Neural progenitor cell (in vitro differentiated cells): ENCODE results near the gene CBX6. TPM values are rescaled to one million over a fixed set of nuclear protein-coding genes. Genes with fewer than 3 reads are reported as not detected.

Source experiments
- DNase-seq: peaks from one replicate; pipeline ENCODE4 v3.0.0-alpha.2; 2016; ENCODE audit warnings: low spot score
- H2AFZ ChIP-seq: fragments of 200-600 bp; sonication (generic); replicated peaks from 2 replicates; pipeline ENCODE4 v1.6.1; 2016; ENCODE audit warnings: antibody characterized with exemption
- H3F3A ChIP-seq: fragments of 200-600 bp; sonication (generic); 2 replicates; pipeline ENCODE4 v1.6.1; 2016; ENCODE audit warnings: antibody characterized with exemption, low read depth
- H3K27ac ChIP-seq: fragments of 200-600 bp; sonication (generic); 2 replicates; pipeline ENCODE4 v1.5.1; 2016; ENCODE audit warnings: mild to moderate bottlenecking
- H3K27me3 ChIP-seq: fragments of 200-600 bp; sonication (generic); 2 replicates; pipeline ENCODE4 v1.6.1; 2016; ENCODE audit warnings: mild to moderate bottlenecking, moderate library complexity
- H3K36me3 ChIP-seq: fragments of 200-600 bp; sonication (generic); 2 replicates; pipeline ENCODE4 v1.5.1; 2016
- H3K4me1 ChIP-seq: fragments of 200-600 bp; sonication (generic); 2 replicates; pipeline ENCODE4 v1.6.1; 2016; ENCODE audit warnings: mixed run types
- H3K4me2 ChIP-seq: fragments of 200-600 bp; sonication (generic); 2 replicates; pipeline ENCODE4 v1.6.1; 2016
- H3K4me3 ChIP-seq: fragments of 200-600 bp; sonication (generic); 2 replicates; pipeline ENCODE4 v1.5.1; 2016
- H3K79me2 ChIP-seq: fragments of 200-600 bp; sonication (generic); 2 replicates; pipeline ENCODE4 v1.6.1; 2016; ENCODE audit warnings: low read depth
- H3K9ac ChIP-seq: fragments of 200-600 bp; sonication (generic); 2 replicates; pipeline ENCODE4 v1.6.1; 2016
- H3K9me3 ChIP-seq: fragments of 200-600 bp; sonication (generic); 2 replicates; pipeline ENCODE4 v1.5.1; 2016; ENCODE audit warnings: low read depth
- H4K20me1 ChIP-seq: fragments of 200-600 bp; sonication (generic); 2 replicates; pipeline ENCODE4 v1.6.1; 2016; ENCODE audit warnings: low read depth
- H3K27ac Mint-ChIP-seq: 3 replicates; pipeline ENCODE4 v1.8.0; 2021; ENCODE audit warnings: mixed read lengths
- H3K27me3 Mint-ChIP-seq: 2 replicates; pipeline ENCODE4 v1.8.0; 2022; ENCODE audit warnings: low read depth, mild to moderate bottlenecking, inconsistent platforms, moderate library complexity, mixed read lengths; ENCODE audit not compliant: insufficient read depth
- H3K36me3 Mint-ChIP-seq: 3 replicates; pipeline ENCODE4 v1.8.0; 2021; ENCODE audit warnings: mixed read lengths
- H3K4me1 Mint-ChIP-seq: 3 replicates; pipeline ENCODE4 v1.8.0; 2021; ENCODE audit warnings: mixed read lengths
- H3K4me3 Mint-ChIP-seq: 3 replicates; pipeline ENCODE4 v1.8.0; 2021; ENCODE audit warnings: mild to moderate bottlenecking, moderate library complexity, mixed read lengths
- H3K9me3 Mint-ChIP-seq: 3 replicates; pipeline ENCODE4 v1.8.0; 2020; ENCODE audit warnings: mixed read lengths
- CTCF ChIP-seq: fragments of 200-600 bp; sonication (generic); IDR thresholded peaks from 2 replicates; pipeline ENCODE4 v1.5.1; 2017; ENCODE audit warnings: antibody characterized with exemption, mild to moderate bottlenecking
- EZH2 ChIP-seq: fragments of 200-600 bp; sonication (generic); IDR thresholded peaks from 2 replicates; pipeline ENCODE4 v1.6.1; 2017; ENCODE audit warnings: antibody characterized with exemption, mild to moderate bottlenecking, moderate library complexity
- EZH2phosphoT487 ChIP-seq: fragments of 200-600 bp; sonication (generic); IDR thresholded peaks from 2 replicates; pipeline ENCODE4 v1.6.1; 2017; ENCODE audit warnings: antibody characterized with exemption
- total RNA-seq: library from RNA; depleted of rRNA; stranded (reverse); fragments of >200 nt; gene quantifications from 2 replicates; pipeline ENCODE4 v1.2.3, GENCODE V29; 2015; ENCODE audit warnings: low replicate concordance

The CBX6 gene
- total RNA-seq: 14.0 and 29.7 TPM in 2 replicates

- peak within 1 kb of the TSS; percentile 98 for H3K27ac Mint-ChIP-seq
- Histone ChIP-seq H3K9ac (peak within 1 kb of the TSS; percentile 43), H3K27me3 (no peaks in the 10 kb centered on the region), H3K27ac (no peak within 1 kb of the TSS), H3F3A (peaks cover 13% of the 10 kb centered on the region), H3K79me2 (peaks cover 34% of the 10 kb centered on the region), H3K4me3 (peak within 1 kb of the TSS; percentile 94), H3K4me2 (peak within 1 kb of the TSS; percentile 92), H3K9me3 (no peaks in the 10 kb centered on the region), H3K4me1 (peaks cover 24% of the 10 kb centered on the region), H2AFZ (peak within 1 kb of the TSS; percentile 75), H4K20me1 (peaks cover 37% of the 10 kb centered on the region), H3K36me3 (no peaks in the 10 kb centered on the region)
- peaks cover 5% of the 10 kb centered on the region for H3K27me3 Mint-ChIP-seq
- H3K4me3 Mint-ChIP-seq: peak within 1 kb of the TSS; percentile 96
- DNase-seq: peak; percentile 99
- peaks cover 2% of the 10 kb centered on the region for H3K36me3 Mint-ChIP-seq
- no peaks in the 10 kb centered on the region for H3K9me3 Mint-ChIP-seq
- H3K4me1 Mint-ChIP-seq: peaks cover 44% of the 10 kb centered on the region
- no peak for TF ChIP-seq CTCF
- peak; percentile 56 for TF ChIP-seq EZH2
Observed at GRCh38 chr22:38872172-38872830, at the start of gene CBX6. TSS of gene CBX6 (minus strand) at chr22:38872216. CDS start at chr22:38872190, 26 bp downstream.

DNA sequence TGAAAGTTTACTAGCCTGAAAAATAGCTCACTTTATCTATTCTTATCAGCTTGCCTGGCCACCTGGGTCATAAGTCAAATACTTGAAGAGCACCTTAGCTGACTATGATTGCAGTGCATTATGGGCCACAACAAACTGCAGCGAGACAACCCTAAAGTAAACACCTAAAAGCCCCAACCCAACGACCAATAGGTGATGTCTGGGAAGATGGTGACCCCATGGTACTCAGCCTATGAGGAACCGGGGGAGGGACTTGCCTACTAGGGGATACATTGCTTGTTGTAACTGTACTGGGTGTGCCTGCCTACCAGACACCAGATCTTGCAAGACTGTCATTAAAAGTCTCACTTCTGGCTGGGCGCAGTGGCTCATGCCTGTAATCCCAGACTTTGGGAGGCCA, 49.8 kb upstream of the CBX6 start:
- H3K9ac ChIP-seq: no peak overlapping the region
- H3K27ac Mint-ChIP-seq: no peak overlapping the region
- peaks cover 29% of the 10 kb centered on the region for H3K27me3 ChIP-seq
- no peaks in the 10 kb centered on the region for H3K36me3 Mint-ChIP-seq
- H2AFZ ChIP-seq: no peak overlapping the region
- H3K27ac ChIP-seq: no peak overlapping the region
- H4K20me1 ChIP-seq: no peaks in the 10 kb centered on the region
- H3K4me3 ChIP-seq: no peak overlapping the region
- TF ChIP-seq CTCF (no peak), EZH2phosphoT487 (no peak), EZH2 (no peak)
- H3K4me1 Mint-ChIP-seq: peaks cover 11% of the 10 kb centered on the region
- no peaks in the 10 kb centered on the region for H3K79me2 ChIP-seq
- no peaks in the 10 kb centered on the region for H3K9me3 Mint-ChIP-seq
- H3K4me1 ChIP-seq: no peaks in the 10 kb centered on the region
- no peak overlapping the region for H3K4me3 Mint-ChIP-seq
- no peaks in the 10 kb centered on the region for H3K36me3 ChIP-seq
- peaks cover 5% of the 10 kb centered on the region for H3K27me3 Mint-ChIP-seq
- no peaks in the 10 kb centered on the region for H3K9me3 ChIP-seq
- H3F3A ChIP-seq: no peaks in the 10 kb centered on the region
- H3K4me2 ChIP-seq: no peak overlapping the region
- no peak for DNase-seq

DNA sequence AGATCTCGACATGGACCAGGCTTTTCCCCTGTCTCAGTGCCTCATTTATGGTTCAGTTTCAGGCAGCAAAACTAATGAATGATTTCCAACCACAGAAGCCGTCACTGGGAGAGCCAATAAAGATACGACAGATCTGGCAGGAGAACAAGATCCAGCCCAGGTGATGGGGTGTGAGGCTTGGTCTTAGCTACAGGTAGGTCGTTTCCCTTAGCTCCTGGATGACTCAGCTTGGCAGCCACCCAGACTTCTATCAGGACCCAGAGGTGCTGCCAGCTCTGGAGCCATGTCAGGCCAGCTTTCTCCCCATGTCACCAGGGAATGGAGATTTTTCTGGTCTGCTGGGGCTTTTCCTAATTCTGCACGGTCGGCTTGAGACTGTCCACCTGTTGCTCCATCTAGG, 49.1 kb upstream of the CBX6 start:
- Histone ChIP-seq H3K79me2 (no peaks in the 10 kb centered on the region), H4K20me1 (no peaks in the 10 kb centered on the region), H3K4me1 (no peaks in the 10 kb centered on the region), H3K4me3 (no peak overlapping the region), H2AFZ (no peak overlapping the region), H3K36me3 (no peaks in the 10 kb centered on the region), H3F3A (no peaks in the 10 kb centered on the region), H3K27me3 (peaks cover 34% of the 10 kb centered on the region), H3K9me3 (no peaks in the 10 kb centered on the region), H3K4me2 (no peak overlapping the region), H3K9ac (no peak overlapping the region), H3K27ac (no peak overlapping the region)
- Mint-ChIP-seq H3K9me3 (no peaks in the 10 kb centered on the region), H3K4me3 (no peak overlapping the region), H3K27ac (no peak overlapping the region), H3K36me3 (no peaks in the 10 kb centered on the region), H3K27me3 (peaks cover 8% of the 10 kb centered on the region), H3K4me1 (peaks cover 11% of the 10 kb centered on the region)
- TF ChIP-seq CTCF (no peak), EZH2phosphoT487 (no peak), EZH2 (no peak)
- no peak for DNase-seq
